Endothelial cell (in vitro differentiated cells): Measurements from ENCODE around the gene CAMK1D. TPM values are rescaled to one million over a fixed set of nuclear protein-coding genes. Genes with fewer than 3 reads are reported as not detected.
"Not testable (repeated sequence)": the region's sequence is repeated elsewhere in the genome, so short reads cannot be mapped to it uniquely, and the experiment has no call there.

ENCODE experiments used
- DNase-seq: peaks from one replicate; pipeline ENCODE4 v3.0.0; 2021; ENCODE audit warnings: low spot score
- H3K27ac Mint-ChIP-seq: one replicate; pipeline ENCODE4 v1.8.0; 2021; ENCODE audit warnings: mixed read lengths, inconsistent platforms; ENCODE audit not compliant: unreplicated experiment
- H3K27me3 Mint-ChIP-seq: one replicate; pipeline ENCODE4 v1.8.0; 2021; ENCODE audit warnings: mild to moderate bottlenecking, moderate library complexity, mixed read lengths, inconsistent platforms; ENCODE audit not compliant: unreplicated experiment
- H3K36me3 Mint-ChIP-seq: one replicate; pipeline ENCODE4 v1.8.0; 2021; ENCODE audit warnings: mild to moderate bottlenecking, low read depth, mixed read lengths, inconsistent platforms; ENCODE audit not compliant: unreplicated experiment
- H3K4me1 Mint-ChIP-seq: one replicate; pipeline ENCODE4 v1.8.0; 2021; ENCODE audit warnings: mild to moderate bottlenecking, mixed read lengths, inconsistent platforms; ENCODE audit not compliant: unreplicated experiment
- H3K4me3 Mint-ChIP-seq: one replicate; pipeline ENCODE4 v1.8.0; 2021; ENCODE audit warnings: mild to moderate bottlenecking, mixed read lengths, inconsistent platforms; ENCODE audit not compliant: unreplicated experiment
- H3K9me3 Mint-ChIP-seq: one replicate; pipeline ENCODE4 v1.8.0; 2021; ENCODE audit warnings: mixed read lengths, inconsistent platforms; ENCODE audit not compliant: unreplicated experiment
- CTCF ChIP-seq: fragments of 200-600 bp; sonication (generic); IDR thresholded peaks from one replicate; pipeline ENCODE4 v1.5.0; 2021; ENCODE audit warnings: antibody characterized with exemption; ENCODE audit not compliant: unreplicated experiment
- total RNA-seq: library from RNA; stranded (reverse); fragmentation: NEBNext Ultra II Directional; extraction: Animal tissue kit (Norgen Biotek cat#: 25700); gene quantifications from one replicate; pipeline ENCODE4 v1.2.1, GENCODE V29; 2021; ENCODE audit not compliant: unreplicated experiment

CAMK1D gene
- total RNA-seq, 1 donor from 2014 or later, result 4.1 TPM

- no peak overlapping the region for H3K27ac Mint-ChIP-seq
- no peaks in the 10 kb centered on the region for H3K36me3 Mint-ChIP-seq
- no peaks in the 10 kb centered on the region for H3K9me3 Mint-ChIP-seq
- H3K4me1 Mint-ChIP-seq, result peaks cover 8% of the 10 kb centered on the region
- no peak for DNase-seq
- peaks cover 8% of the 10 kb centered on the region for H3K27me3 Mint-ChIP-seq
- H3K4me3 Mint-ChIP-seq, result no peak overlapping the region
- TF ChIP-seq CTCF, result no peak
Observed at GRCh38 chr10:12353399-12354242, 4.3 kb downstream of the CAMK1D start.

GRCh38 chr10:12354696-12355095 is 5.3 kb downstream of the CAMK1D start:
- not testable (repeated sequence) for H3K27ac Mint-ChIP-seq, H3K4me1 Mint-ChIP-seq, DNase-seq, H3K4me3 Mint-ChIP-seq, H3K9me3 Mint-ChIP-seq, H3K27me3 Mint-ChIP-seq, H3K36me3 Mint-ChIP-seq

GRCh38 chr10:12355384-12355783 is 6.0 kb downstream of the CAMK1D start:
- DNase-seq, result no peak
- no peak for TF ChIP-seq CTCF
- Mint-ChIP-seq H3K4me3 (no peak overlapping the region), H3K27me3 (peaks cover 5% of the 10 kb centered on the region), H3K27ac (no peak overlapping the region), H3K9me3 (no peaks in the 10 kb centered on the region), H3K4me1 (peaks cover 4% of the 10 kb centered on the region), H3K36me3 (no peaks in the 10 kb centered on the region)

- Mint-ChIP-seq H3K27ac (no peak overlapping the region), H3K36me3 (no peaks in the 10 kb centered on the region), H3K27me3 (no peaks in the 10 kb centered on the region), H3K4me1 (peaks cover 3% of the 10 kb centered on the region), H3K9me3 (no peaks in the 10 kb centered on the region), H3K4me3 (no peak overlapping the region)
- DNase-seq, result no peak
- no peak for TF ChIP-seq CTCF
Observed at GRCh38 chr10:12357525-12358151, 8.3 kb downstream of the CAMK1D start.

GRCh38 chr10:12358863-12359564 is 9.7 kb downstream of the CAMK1D start:
- no peaks in the 10 kb centered on the region for H3K27me3 Mint-ChIP-seq
- no peaks in the 10 kb centered on the region for H3K9me3 Mint-ChIP-seq
- H3K4me1 Mint-ChIP-seq, result peaks cover 3% of the 10 kb centered on the region
- H3K27ac Mint-ChIP-seq, result no peak overlapping the region
- TF ChIP-seq CTCF, result no peak
- no peak for DNase-seq
- no peaks in the 10 kb centered on the region for H3K36me3 Mint-ChIP-seq
- no peak overlapping the region for H3K4me3 Mint-ChIP-seq
